Esophagus muscularis mucosa (tissue), 4 donors: Measurements from ENCODE around the gene SYNE1.

Experiments used
- EP300 ChIP-seq: sonication (generic); formaldehyde crosslinking; IDR thresholded peaks from one replicate; pipeline ENCODE4 v1.6.1; 2017; ENCODE audit warnings: antibody characterized with exemption
- POLR2A ChIP-seq: fragments of 450-650 bp; IDR thresholded peaks from one replicate; pipeline ENCODE4 v1.6.1; 2017; ENCODE audit warnings: antibody characterized with exemption, moderate library complexity, mild to moderate bottlenecking, low read depth
- TF ChIP-seq, protein P1 (sequence below), 3 experiments: fragments of 200-600 bp in 2 of 3; fragments of 450-650 bp in 1 of 3; sonication (generic) in 2 of 3; IDR thresholded peaks; one replicate each; pipeline ENCODE4 v1.5.1; 2017 to 2019; ENCODE audit warnings: antibody characterized with exemption in 3 of 3, mild to moderate bottlenecking in 2 of 3, moderate library complexity in 1 of 3

GRCh38 chr6:152308306-152308705 lies 328.9 kb downstream of the SYNE1 start:
- TF ChIP-seq, protein P1, sequence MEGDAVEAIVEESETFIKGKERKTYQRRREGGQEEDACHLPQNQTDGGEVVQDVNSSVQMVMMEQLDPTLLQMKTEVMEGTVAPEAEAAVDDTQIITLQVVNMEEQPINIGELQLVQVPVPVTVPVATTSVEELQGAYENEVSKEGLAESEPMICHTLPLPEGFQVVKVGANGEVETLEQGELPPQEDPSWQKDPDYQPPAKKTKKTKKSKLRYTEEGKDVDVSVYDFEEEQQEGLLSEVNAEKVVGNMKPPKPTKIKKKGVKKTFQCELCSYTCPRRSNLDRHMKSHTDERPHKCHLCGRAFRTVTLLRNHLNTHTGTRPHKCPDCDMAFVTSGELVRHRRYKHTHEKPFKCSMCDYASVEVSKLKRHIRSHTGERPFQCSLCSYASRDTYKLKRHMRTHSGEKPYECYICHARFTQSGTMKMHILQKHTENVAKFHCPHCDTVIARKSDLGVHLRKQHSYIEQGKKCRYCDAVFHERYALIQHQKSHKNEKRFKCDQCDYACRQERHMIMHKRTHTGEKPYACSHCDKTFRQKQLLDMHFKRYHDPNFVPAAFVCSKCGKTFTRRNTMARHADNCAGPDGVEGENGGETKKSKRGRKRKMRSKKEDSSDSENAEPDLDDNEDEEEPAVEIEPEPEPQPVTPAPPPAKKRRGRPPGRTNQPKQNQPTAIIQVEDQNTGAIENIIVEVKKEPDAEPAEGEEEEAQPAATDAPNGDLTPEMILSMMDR (IDR thresholded peaks at IDR 0.05): no peak
- TF ChIP-seq EP300: no peak
- TF ChIP-seq POLR2A: no peak
